Limb (tissue), 2 donors: ENCODE results near the gene PEX11G.

Experiments used
- DNase-seq, 2 donors: peaks; one replicate each; pipeline ENCODE4 v3.0.0-alpha.2; 2016; ENCODE audit errors: extremely low spot score in 2 of 2

PEX11G gene

GRCh38 chr19:7494416-7495098 lies 5.7 kb upstream of the PEX11G start:
- peak in 1 of 2 donors; percentile 49 for DNase-seq

GRCh38 chr19:7492558-7492957 lies 3.7 kb upstream of the PEX11G start:
- DNase-seq = no peak

- DNase-seq = no peak
Measured at GRCh38 chr19:7492142-7492541, 3.3 kb upstream of the PEX11G start.

- no peak for DNase-seq
Measured at GRCh38 chr19:7489609-7490044, 792 bp upstream of the PEX11G start.

- DNase-seq = no peak
Measured at GRCh38 chr19:7486923-7487322, 1.9 kb downstream of the PEX11G start.

- no peak for DNase-seq
Measured at GRCh38 chr19:7483720-7484201, 5.1 kb downstream of the PEX11G start.

- DNase-seq = peak in 1 of 2 donors; percentile 69
Measured at GRCh38 chr19:7482584-7483439, 6.0 kb downstream of the PEX11G start.

- no peak for DNase-seq
Measured at GRCh38 chr19:7480970-7481255, 7.9 kb downstream of the PEX11G start.

- DNase-seq = no peak
Measured at GRCh38 chr19:7480222-7480969, 8.4 kb downstream of the PEX11G start.

GRCh38 chr19:7478843-7479227 lies 10.0 kb downstream of the PEX11G start:
- DNase-seq = no peak

- no peak for DNase-seq
Measured at GRCh38 chr19:7478173-7478842, 10.5 kb downstream of the PEX11G start.

- no peak for DNase-seq
Measured at GRCh38 chr19:7477758-7478157, 11.1 kb downstream of the PEX11G start.

- DNase-seq = no peak
Measured at GRCh38 chr19:7476777-7477494, 11.9 kb downstream of the PEX11G start.

- DNase-seq = no peak
Measured at GRCh38 chr19:7476241-7476640, 12.6 kb downstream of the PEX11G start.

GRCh38 chr19:7475665-7476064 lies 13.2 kb downstream of the PEX11G start:
- no peak for DNase-seq

- no peak for DNase-seq
Measured at GRCh38 chr19:7471696-7472615, 16.9 kb downstream of the PEX11G start.

GRCh38 chr19:7470540-7471305 lies 18.1 kb downstream of the PEX11G start:
- DNase-seq = no peak

GRCh38 chr19:7469669-7470285 lies 19.1 kb downstream of the PEX11G start:
- DNase-seq = no peak

GRCh38 chr19:7468840-7469239 lies 20.0 kb downstream of the PEX11G start:
- DNase-seq = no peak
